Smooth muscle cell of the brain vasculature (primary cell): Measurements from ENCODE around the gene ALPK1.

Experiments used
- DNase-seq: peaks from one replicate; pipeline ENCODE4 v3.0.0-alpha.2; 2012; ENCODE audit warnings: low read depth, low spot score

ALPK1 gene

GRCh38 chr4:112327965-112328733, 31.0 kb downstream of the ALPK1 start:
- peak; percentile 40 for DNase-seq

- no peak for DNase-seq
These were observed 31.6 kb downstream of the ALPK1 start for GRCh38 chr4:112328734-112329130.

GRCh38 chr4:112329672-112330375, 32.7 kb downstream of the ALPK1 start:
- DNase-seq, result no peak

GRCh38 chr4:112330921-112331320, 33.8 kb downstream of the ALPK1 start:
- DNase-seq, result no peak

- no peak for DNase-seq
These were observed 35.2 kb downstream of the ALPK1 start for GRCh38 chr4:112332398-112332797.

- no peak for DNase-seq
These were observed 42.9 kb downstream of the ALPK1 start for GRCh38 chr4:112340023-112340422.

- DNase-seq, result no peak
These were observed 43.9 kb downstream of the ALPK1 start for GRCh38 chr4:112341033-112341432.

GRCh38 chr4:112343330-112344080, 46.3 kb downstream of the ALPK1 start:
- no peak for DNase-seq

GRCh38 chr4:112348488-112349158, 51.5 kb downstream of the ALPK1 start:
- DNase-seq, result peak; percentile 41

GRCh38 chr4:112352736-112353135, 55.6 kb downstream of the ALPK1 start:
- DNase-seq, result no peak

GRCh38 chr4:112355662-112356061, 58.5 kb downstream of the ALPK1 start:
- no peak for DNase-seq

- DNase-seq, result no peak
These were observed 60.3 kb downstream of the ALPK1 start for GRCh38 chr4:112357453-112357852.

GRCh38 chr4:112357897-112358296, 60.7 kb downstream of the ALPK1 start:
- no peak for DNase-seq

- no peak for DNase-seq
These were observed 61.2 kb downstream of the ALPK1 start for GRCh38 chr4:112358415-112358814.

GRCh38 chr4:112358952-112359749, 62.0 kb downstream of the ALPK1 start:
- DNase-seq, result no peak

GRCh38 chr4:112361181-112361791, 64.1 kb downstream of the ALPK1 start:
- DNase-seq, result peak; percentile 41

- DNase-seq, result no peak
These were observed 73.3 kb downstream of the ALPK1 start for GRCh38 chr4:112370466-112370865.

GRCh38 chr4:112371361-112371760, 74.2 kb downstream of the ALPK1 start:
- DNase-seq, result no peak

GRCh38 chr4:112374850-112375249, 77.7 kb downstream of the ALPK1 start:
- no peak for DNase-seq

GRCh38 chr4:112377171-112377570, 80.0 kb downstream of the ALPK1 start:
- DNase-seq, result no peak
